Loucy (cell line): Measurements from ENCODE around the gene GBF1.

Source experiments
- EZH2phosphoT487 ChIP-seq: fragments of 200-600 bp; IDR thresholded peaks from 2 replicates; pipeline ENCODE4 v1.6.1; 2018; ENCODE audit warnings: antibody characterized with exemption, mild to moderate bottlenecking, moderate library complexity, borderline replicate concordance
- TF ChIP-seq, protein P1 (sequence below): fragments of 200-600 bp; sonication (generic); conservative IDR thresholded peaks from 2 replicates; pipeline ENCODE4 v1.5.1; 2014; ENCODE audit warnings: mild to moderate bottlenecking, antibody characterized with exemption, low read length

DNA sequence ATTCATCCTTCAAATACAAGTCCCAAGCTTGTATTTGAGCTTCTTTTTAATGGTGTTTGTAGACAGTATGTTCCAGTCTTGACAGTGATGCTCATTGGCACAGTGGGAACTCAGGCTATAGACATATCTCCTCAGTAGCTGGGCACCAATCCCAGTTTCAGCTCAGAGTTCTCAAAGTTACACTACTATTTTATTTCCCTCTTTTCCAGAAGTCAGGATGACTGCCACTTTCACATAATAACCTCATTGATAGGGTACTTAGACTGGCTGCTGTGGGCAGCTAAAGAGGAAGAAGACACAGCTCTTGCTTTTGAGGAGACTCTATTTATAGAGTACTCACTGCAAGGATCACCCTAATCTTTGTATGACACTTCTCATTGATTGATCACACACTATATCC lies 2.4 kb downstream of the GBF1 start:
- TF ChIP-seq, protein P1, sequence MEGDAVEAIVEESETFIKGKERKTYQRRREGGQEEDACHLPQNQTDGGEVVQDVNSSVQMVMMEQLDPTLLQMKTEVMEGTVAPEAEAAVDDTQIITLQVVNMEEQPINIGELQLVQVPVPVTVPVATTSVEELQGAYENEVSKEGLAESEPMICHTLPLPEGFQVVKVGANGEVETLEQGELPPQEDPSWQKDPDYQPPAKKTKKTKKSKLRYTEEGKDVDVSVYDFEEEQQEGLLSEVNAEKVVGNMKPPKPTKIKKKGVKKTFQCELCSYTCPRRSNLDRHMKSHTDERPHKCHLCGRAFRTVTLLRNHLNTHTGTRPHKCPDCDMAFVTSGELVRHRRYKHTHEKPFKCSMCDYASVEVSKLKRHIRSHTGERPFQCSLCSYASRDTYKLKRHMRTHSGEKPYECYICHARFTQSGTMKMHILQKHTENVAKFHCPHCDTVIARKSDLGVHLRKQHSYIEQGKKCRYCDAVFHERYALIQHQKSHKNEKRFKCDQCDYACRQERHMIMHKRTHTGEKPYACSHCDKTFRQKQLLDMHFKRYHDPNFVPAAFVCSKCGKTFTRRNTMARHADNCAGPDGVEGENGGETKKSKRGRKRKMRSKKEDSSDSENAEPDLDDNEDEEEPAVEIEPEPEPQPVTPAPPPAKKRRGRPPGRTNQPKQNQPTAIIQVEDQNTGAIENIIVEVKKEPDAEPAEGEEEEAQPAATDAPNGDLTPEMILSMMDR: no peak
- TF ChIP-seq EZH2phosphoT487: no peak
